ENCODE measurements around the gene ASIC1. TPM values are rescaled to one million over a fixed set of nuclear protein-coding genes. Genes with fewer than 3 reads are reported as not detected.
A peak's percentile ranks its signal among the peaks of the same experiment; 100 is the strongest.

The ASIC1 gene
- total RNA-seq, 2 donors from 2014 or later, result 4.2 to 5.2 TPM

- 92 to 100% methylated on average over 1 of the region's 1 CpG for WGBS, 2 experiments (ENCODE audit: insufficient coverage in 1 of 2, insufficient read length in 1 of 2)
- no peaks in the 10 kb centered on the region for H3K36me3 Mint-ChIP-seq (ENCODE audit: low read depth)
- Histone ChIP-seq H3K27ac (ENCODE audit: low read depth, low read length) (no peak overlapping the region), H3K27me3 (ENCODE audit: control insufficient read depth, insufficient read depth, low read length, poor library complexity, severe bottlenecking) (no peaks in the 10 kb centered on the region), H3K4me1 (ENCODE audit: control insufficient read depth, insufficient read depth, low read length) (no peaks in the 10 kb centered on the region), H3K4me3 (ENCODE audit: low read length) (no peak overlapping the region), H3K9ac (ENCODE audit: extremely low read depth, low read length, poor library complexity, severe bottlenecking) (no peak overlapping the region), H3K36me3 (ENCODE audit: control insufficient read depth, insufficient read depth, low read length) (peaks cover 11% of the 10 kb centered on the region), H3K9me3 (ENCODE audit: control insufficient read depth, low read length) (no peaks in the 10 kb centered on the region)
- TF ChIP-seq, protein P1, sequence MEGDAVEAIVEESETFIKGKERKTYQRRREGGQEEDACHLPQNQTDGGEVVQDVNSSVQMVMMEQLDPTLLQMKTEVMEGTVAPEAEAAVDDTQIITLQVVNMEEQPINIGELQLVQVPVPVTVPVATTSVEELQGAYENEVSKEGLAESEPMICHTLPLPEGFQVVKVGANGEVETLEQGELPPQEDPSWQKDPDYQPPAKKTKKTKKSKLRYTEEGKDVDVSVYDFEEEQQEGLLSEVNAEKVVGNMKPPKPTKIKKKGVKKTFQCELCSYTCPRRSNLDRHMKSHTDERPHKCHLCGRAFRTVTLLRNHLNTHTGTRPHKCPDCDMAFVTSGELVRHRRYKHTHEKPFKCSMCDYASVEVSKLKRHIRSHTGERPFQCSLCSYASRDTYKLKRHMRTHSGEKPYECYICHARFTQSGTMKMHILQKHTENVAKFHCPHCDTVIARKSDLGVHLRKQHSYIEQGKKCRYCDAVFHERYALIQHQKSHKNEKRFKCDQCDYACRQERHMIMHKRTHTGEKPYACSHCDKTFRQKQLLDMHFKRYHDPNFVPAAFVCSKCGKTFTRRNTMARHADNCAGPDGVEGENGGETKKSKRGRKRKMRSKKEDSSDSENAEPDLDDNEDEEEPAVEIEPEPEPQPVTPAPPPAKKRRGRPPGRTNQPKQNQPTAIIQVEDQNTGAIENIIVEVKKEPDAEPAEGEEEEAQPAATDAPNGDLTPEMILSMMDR (conservative IDR thresholded peaks at IDR 0.05), result no peak
- no peaks in the 10 kb centered on the region for H3K27me3 Mint-ChIP-seq (ENCODE audit: insufficient read depth)
- no peak overlapping the region for H3K4me3 Mint-ChIP-seq
- no peaks in the 10 kb centered on the region for H3K9me3 Mint-ChIP-seq
- no peak for DNase-seq
- H3K27ac Mint-ChIP-seq, result no peak overlapping the region
- peaks cover 12% of the 10 kb centered on the region for H3K4me1 Mint-ChIP-seq
Observed at GRCh38 chr12:50022903-50023302, 34.5 kb upstream of the ASIC1 start.

GRCh38 chr12:50024227-50024626, 33.2 kb upstream of the ASIC1 start:
- WGBS, 2 experiments (ENCODE audit: insufficient coverage in 1 of 2, insufficient read length in 1 of 2), result 66 to 90% methylated on average over 5 to 6 of the region's 8 CpGs

GRCh38 chr12:50024805-50025186, 32.6 kb upstream of the ASIC1 start:
- 2 to 3% methylated on average over 10 to 15 of the region's 16 CpGs for WGBS, 2 experiments (ENCODE audit: insufficient coverage in 1 of 2, insufficient read length in 1 of 2)
- H3K27ac ChIP-seq (ENCODE audit: low read depth, low read length), result no peak overlapping the region
- H3K9ac ChIP-seq (ENCODE audit: extremely low read depth, low read length, poor library complexity, severe bottlenecking), result peak overlapping the region; percentile 74
- TF ChIP-seq, protein P1 (conservative IDR thresholded peaks at IDR 0.05), result no peak
- no peaks in the 10 kb centered on the region for H3K4me1 ChIP-seq (ENCODE audit: control insufficient read depth, insufficient read depth, low read length)
- Mint-ChIP-seq H3K27ac (peak overlapping the region; percentile 94), H3K4me3 (peak overlapping the region; percentile 95), H3K4me1 (peaks cover 2% of the 10 kb centered on the region), H3K9me3 (no peaks in the 10 kb centered on the region), H3K27me3 (ENCODE audit: insufficient read depth) (no peaks in the 10 kb centered on the region), H3K36me3 (ENCODE audit: low read depth) (no peaks in the 10 kb centered on the region)
- no peaks in the 10 kb centered on the region for H3K9me3 ChIP-seq (ENCODE audit: control insufficient read depth, low read length)
- DNase-seq, result no peak
- peak overlapping the region; percentile 95 for H3K4me3 ChIP-seq (ENCODE audit: low read length)
- H3K27me3 ChIP-seq (ENCODE audit: control insufficient read depth, insufficient read depth, low read length, poor library complexity, severe bottlenecking), result no peaks in the 10 kb centered on the region
- peaks cover 7% of the 10 kb centered on the region for H3K36me3 ChIP-seq (ENCODE audit: control insufficient read depth, insufficient read depth, low read length)

More at GRCh38 chr12:50024227-50024626, 33.2 kb upstream of the ASIC1 start:
- peaks cover 3% of the 10 kb centered on the region for H3K4me1 Mint-ChIP-seq
- TF ChIP-seq, protein P1 (conservative IDR thresholded peaks at IDR 0.05), result no peak
- peak overlapping the region; percentile 74 for H3K9ac ChIP-seq (ENCODE audit: extremely low read depth, low read length, poor library complexity, severe bottlenecking)
- no peak overlapping the region for H3K27ac Mint-ChIP-seq
- no peaks in the 10 kb centered on the region for H3K9me3 ChIP-seq (ENCODE audit: control insufficient read depth, low read length)
- H3K36me3 ChIP-seq (ENCODE audit: control insufficient read depth, insufficient read depth, low read length), result peaks cover 9% of the 10 kb centered on the region
- no peaks in the 10 kb centered on the region for H3K4me1 ChIP-seq (ENCODE audit: control insufficient read depth, insufficient read depth, low read length)
- H3K27me3 Mint-ChIP-seq (ENCODE audit: insufficient read depth), result no peaks in the 10 kb centered on the region
- peak overlapping the region; percentile 95 for H3K4me3 Mint-ChIP-seq
- H3K9me3 Mint-ChIP-seq, result no peaks in the 10 kb centered on the region
- DNase-seq, result no peak
- no peaks in the 10 kb centered on the region for H3K36me3 Mint-ChIP-seq (ENCODE audit: low read depth)
- peak overlapping the region; percentile 95 for H3K4me3 ChIP-seq (ENCODE audit: low read length)
- no peak overlapping the region for H3K27ac ChIP-seq (ENCODE audit: low read depth, low read length)
- H3K27me3 ChIP-seq (ENCODE audit: control insufficient read depth, insufficient read depth, low read length, poor library complexity, severe bottlenecking), result no peaks in the 10 kb centered on the region
